Thoracic aorta (tissue), 2 donors: Measurements from ENCODE around the gene CLEC4C. TPM values are rescaled to one million over a fixed set of nuclear protein-coding genes. Genes with fewer than 3 reads are reported as not detected.
"Not testable (repeated sequence)": the region's sequence is repeated elsewhere in the genome, so short reads cannot be mapped to it uniquely, and the experiment has no call there.

ENCODE experiments used
- ATAC-seq: fragments of 150-250 bp; one replicate; pipeline ENCODE4 v1.8.0; 2017; ENCODE audit warnings: low read depth; ENCODE audit not compliant: insufficient number of reproducible peaks, low FRiP score
- DNase-seq: peaks from one replicate; pipeline ENCODE4 v3.0.0-alpha.2; 2020; ENCODE audit warnings: low spot score
- H3K27ac ChIP-seq, 2 donors: fragments of 200-600 bp; sonication (generic); 1 replicate in 1 of 2; 2 replicates in 1 of 2; pipeline ENCODE4 v1.5.1; 2016; ENCODE audit warnings: mild to moderate bottlenecking in 2 of 2, moderate library complexity in 2 of 2
- H3K27me3 ChIP-seq: fragments of 200-600 bp; sonication (generic); replicated peaks from 2 replicates; pipeline ENCODE4 v1.6.0; 2016; ENCODE audit warnings: mild to moderate bottlenecking; ENCODE audit not compliant: insufficient read depth
- H3K36me3 ChIP-seq: fragments of 200-600 bp; sonication (generic); one replicate; pipeline ENCODE4 v1.5.1; 2016
- H3K4me1 ChIP-seq, 2 donors: fragments of 200-600 bp; sonication (generic); 1 replicate in 1 of 2; 2 replicates in 1 of 2; pipeline versions ENCODE4 v1.5.1 to v1.6.0; 2016; ENCODE audit warnings: low read depth in 2 of 2, mild to moderate bottlenecking in 1 of 2; ENCODE audit not compliant: control insufficient read depth in 1 of 2
- H3K4me3 ChIP-seq: fragments of 200-600 bp; sonication (generic); 2 replicates; pipeline ENCODE4 v1.5.1; 2016; ENCODE audit warnings: mild to moderate bottlenecking
- H3K9me3 ChIP-seq: fragments of 200-600 bp; sonication (generic); 2 replicates; pipeline ENCODE4 v1.5.1; 2016
- CTCF ChIP-seq: fragments of 200-600 bp; sonication (generic); IDR thresholded peaks from one replicate; pipeline ENCODE4 v1.5.1; 2019; ENCODE audit warnings: antibody characterized with exemption
- total RNA-seq, 2 donors: library from RNA; depleted of rRNA; stranded (reverse); fragments of >200 nt; gene quantifications; one replicate each; pipeline versions ENCODE4 v1.1.0 to v1.2.3, GENCODE V29; 2016

CLEC4C gene
- total RNA-seq, 2 donors from 2014 or later = not detected

- no peak for TF ChIP-seq CTCF
- Histone ChIP-seq H3K9me3 (no peaks in the 10 kb centered on the region), H3K4me1 (no peaks in the 10 kb centered on the region), H3K4me3 (no peak overlapping the region), H3K27me3 (no peaks in the 10 kb centered on the region), H3K36me3 (no peaks in the 10 kb centered on the region), H3K27ac (no peak overlapping the region)
- ATAC-seq (no peak), DNase-seq (no peak)
These were observed 37.5 kb upstream of the CLEC4C start for GRCh38 chr12:7784701-7785100.

- H3K27ac ChIP-seq, H3K27me3 ChIP-seq, H3K4me3 ChIP-seq, ATAC-seq, H3K36me3 ChIP-seq, H3K4me1 ChIP-seq, DNase-seq, H3K9me3 ChIP-seq: not testable (repeated sequence)
These were observed 36.3 kb upstream of the CLEC4C start for GRCh38 chr12:7783433-7783832.

GRCh38 chr12:7782055-7782454 lies 34.9 kb upstream of the CLEC4C start:
- ATAC-seq = no peak
- Histone ChIP-seq H3K4me3 (no peak overlapping the region), H3K27me3 (no peaks in the 10 kb centered on the region), H3K27ac (no peak overlapping the region), H3K36me3 (no peaks in the 10 kb centered on the region), H3K4me1 (no peaks in the 10 kb centered on the region), H3K9me3 (no peaks in the 10 kb centered on the region)
- no peak for DNase-seq
- TF ChIP-seq CTCF = no peak

- no peak for TF ChIP-seq CTCF
- H3K27me3 ChIP-seq = no peaks in the 10 kb centered on the region
- ATAC-seq (no peak), DNase-seq (no peak)
- no peaks in the 10 kb centered on the region for H3K9me3 ChIP-seq
- no peaks in the 10 kb centered on the region for H3K36me3 ChIP-seq
- no peak overlapping the region for H3K4me3 ChIP-seq
- H3K4me1 ChIP-seq = no peaks in the 10 kb centered on the region
- no peak overlapping the region for H3K27ac ChIP-seq
These were observed 34.1 kb upstream of the CLEC4C start for GRCh38 chr12:7781274-7781673.

GRCh38 chr12:7769999-7770398 lies 22.8 kb upstream of the CLEC4C start:
- H3K4me3 ChIP-seq = no peak overlapping the region
- no peaks in the 10 kb centered on the region for H3K27me3 ChIP-seq
- H3K27ac ChIP-seq = no peak overlapping the region
- DNase-seq = no peak
- TF ChIP-seq CTCF = no peak
- no peaks in the 10 kb centered on the region for H3K4me1 ChIP-seq
- H3K9me3 ChIP-seq = no peaks in the 10 kb centered on the region
- no peak for ATAC-seq
- H3K36me3 ChIP-seq = no peaks in the 10 kb centered on the region

- Histone ChIP-seq H3K36me3 (no peaks in the 10 kb centered on the region), H3K9me3 (no peaks in the 10 kb centered on the region), H3K4me1 (no peaks in the 10 kb centered on the region), H3K27me3 (no peaks in the 10 kb centered on the region), H3K4me3 (no peak overlapping the region), H3K27ac (no peak overlapping the region)
- DNase-seq (no peak), ATAC-seq (no peak)
- no peak for TF ChIP-seq CTCF
These were observed 11.6 kb upstream of the CLEC4C start for GRCh38 chr12:7758766-7759140.
